ENCODE measurements around the gene ZNF501. TPM values are rescaled to one million over a fixed set of nuclear protein-coding genes. Genes with fewer than 3 reads are reported as not detected.

ZNF501 gene
- total and polyA plus RNA-seq, 2 of the 13 experiments (the other 11 are each of a cell fraction or from before 2014, with no cell fraction given): 2.4 to 2.8 TPM

- TF ChIP-seq, protein P1, sequence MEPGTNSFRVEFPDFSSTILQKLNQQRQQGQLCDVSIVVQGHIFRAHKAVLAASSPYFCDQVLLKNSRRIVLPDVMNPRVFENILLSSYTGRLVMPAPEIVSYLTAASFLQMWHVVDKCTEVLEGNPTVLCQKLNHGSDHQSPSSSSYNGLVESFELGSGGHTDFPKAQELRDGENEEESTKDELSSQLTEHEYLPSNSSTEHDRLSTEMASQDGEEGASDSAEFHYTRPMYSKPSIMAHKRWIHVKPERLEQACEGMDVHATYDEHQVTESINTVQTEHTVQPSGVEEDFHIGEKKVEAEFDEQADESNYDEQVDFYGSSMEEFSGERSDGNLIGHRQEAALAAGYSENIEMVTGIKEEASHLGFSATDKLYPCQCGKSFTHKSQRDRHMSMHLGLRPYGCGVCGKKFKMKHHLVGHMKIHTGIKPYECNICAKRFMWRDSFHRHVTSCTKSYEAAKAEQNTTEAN (CRISPR knock-in tag; conservative IDR thresholded peaks at IDR 0.05): peak; percentile 73; the same call in 1 of the 2 replicates
- TF ChIP-seq SKIL (CRISPR knock-in tag; IDR thresholded peaks at IDR 0.05; ENCODE audit: borderline replicate concordance): no peak
- peak; percentile 98 for TF ChIP-seq ATF1 (CRISPR knock-in tag; IDR thresholded peaks at IDR 0.05)
- TF ChIP-seq SYNCRIP (IDR thresholded peaks at IDR 0.05; ENCODE audit: insufficient read depth, low read depth, low read length): no peak
- no peak for TF ChIP-seq SNRNP70 (IDR thresholded peaks at IDR 0.05; ENCODE audit: low read depth, low read length)
- peak; percentile 54; the same call in 1 of the 2 replicates for TF ChIP-seq SNAPC2 (CRISPR knock-in tag; IDR thresholded peaks at IDR 0.05)
- no peak for TF ChIP-seq TERF1 (CRISPR knock-in tag; IDR thresholded peaks at IDR 0.05)
- peak; percentile 58; the same call in 1 of the 2 replicates for TF ChIP-seq TGIF2 (CRISPR knock-in tag; IDR thresholded peaks at IDR 0.05)
- no peak for TF ChIP-seq ZNF136 (CRISPR knock-in tag; IDR thresholded peaks at IDR 0.05; ENCODE audit: low read depth)
- TF ChIP-seq ZNF20 (CRISPR knock-in tag; IDR thresholded peaks at IDR 0.05): no peak
- TF ChIP-seq NFYC (CRISPR knock-in tag; IDR thresholded peaks at IDR 0.05): peak; percentile 66
- peak; percentile 27 for TF ChIP-seq DBP (CRISPR knock-in tag; IDR thresholded peaks at IDR 0.05; ENCODE audit: not compliant biosample characterization)
- no peak; the same call in 1 of the 2 replicates for TF ChIP-seq HHEX (CRISPR knock-in tag; IDR thresholded peaks at IDR 0.05)
- TF ChIP-seq SP5 (CRISPR knock-in tag; IDR thresholded peaks at IDR 0.05; ENCODE audit: borderline replicate concordance, low read depth): 0 out of 2 replicates have a peak, but pooled peaks have one; percentile 21
- peak; percentile 55; the same call in 1 of the 2 replicates for TF ChIP-seq MLX (CRISPR knock-in tag; IDR thresholded peaks at IDR 0.05)
- TF ChIP-seq, protein P2, sequence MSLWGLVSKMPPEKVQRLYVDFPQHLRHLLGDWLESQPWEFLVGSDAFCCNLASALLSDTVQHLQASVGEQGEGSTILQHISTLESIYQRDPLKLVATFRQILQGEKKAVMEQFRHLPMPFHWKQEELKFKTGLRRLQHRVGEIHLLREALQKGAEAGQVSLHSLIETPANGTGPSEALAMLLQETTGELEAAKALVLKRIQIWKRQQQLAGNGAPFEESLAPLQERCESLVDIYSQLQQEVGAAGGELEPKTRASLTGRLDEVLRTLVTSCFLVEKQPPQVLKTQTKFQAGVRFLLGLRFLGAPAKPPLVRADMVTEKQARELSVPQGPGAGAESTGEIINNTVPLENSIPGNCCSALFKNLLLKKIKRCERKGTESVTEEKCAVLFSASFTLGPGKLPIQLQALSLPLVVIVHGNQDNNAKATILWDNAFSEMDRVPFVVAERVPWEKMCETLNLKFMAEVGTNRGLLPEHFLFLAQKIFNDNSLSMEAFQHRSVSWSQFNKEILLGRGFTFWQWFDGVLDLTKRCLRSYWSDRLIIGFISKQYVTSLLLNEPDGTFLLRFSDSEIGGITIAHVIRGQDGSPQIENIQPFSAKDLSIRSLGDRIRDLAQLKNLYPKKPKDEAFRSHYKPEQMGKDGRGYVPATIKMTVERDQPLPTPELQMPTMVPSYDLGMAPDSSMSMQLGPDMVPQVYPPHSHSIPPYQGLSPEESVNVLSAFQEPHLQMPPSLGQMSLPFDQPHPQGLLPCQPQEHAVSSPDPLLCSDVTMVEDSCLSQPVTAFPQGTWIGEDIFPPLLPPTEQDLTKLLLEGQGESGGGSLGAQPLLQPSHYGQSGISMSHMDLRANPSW (CRISPR knock-in tag; IDR thresholded peaks at IDR 0.05; ENCODE audit: borderline replicate concordance): no peak
- no peak for TF ChIP-seq ZNF567 (CRISPR knock-in tag; IDR thresholded peaks at IDR 0.05; ENCODE audit: borderline replicate concordance)
- TF ChIP-seq POLR2G (IDR thresholded peaks at IDR 0.05; ENCODE audit: low read depth, low read length): peak; percentile 95
- TF ChIP-seq ZBTB3 (CRISPR knock-in tag; IDR thresholded peaks at IDR 0.05; ENCODE audit: borderline replicate concordance, low read depth): no peak
- no peak for TF ChIP-seq MBD4 (IDR thresholded peaks at IDR 0.05; ENCODE audit: borderline replicate concordance, low read length)
- TF ChIP-seq PRMT3 (CRISPR knock-in tag; IDR thresholded peaks at IDR 0.05; ENCODE audit: borderline replicate concordance, low read depth): peak; percentile 74; the same call in 1 of the 2 replicates
These were observed at the start of gene ZNF501 (continued) for GRCh38 chr3:44729384-44729910.

All from HepG2 (cell line).